ENCODE measurements around the gene SMIM27. TPM values are rescaled to one million over a fixed set of nuclear protein-coding genes. Genes with fewer than 3 reads are reported as not detected.

Gene SMIM27
- total and polyA plus RNA-seq, 2 of the 13 experiments (the other 11 are each of a cell fraction or from before 2014, with no cell fraction given), result 17.9 to 19.0 TPM

- TF ChIP-seq ZNF678 (CRISPR knock-in tag; IDR thresholded peaks at IDR 0.05) (peak; percentile 72; the same call in 1 of the 2 replicates), ZNF768 (CRISPR knock-in tag; IDR thresholded peaks at IDR 0.05) (peak; percentile 47; the same call in 1 of the 2 replicates), ZFP62 (CRISPR knock-in tag; IDR thresholded peaks at IDR 0.05) (no peak), TRIM22 (IDR thresholded peaks at IDR 0.05) (no peak), ZSCAN21 (CRISPR knock-in tag; IDR thresholded peaks at IDR 0.05; ENCODE audit: borderline replicate concordance) (peak; percentile 60), FOXK1 (CRISPR knock-in tag; IDR thresholded peaks at IDR 0.05; ENCODE audit: borderline replicate concordance, low read depth) (peak; percentile 60; the same call in 1 of the 2 replicates), EED (CRISPR knock-in tag; IDR thresholded peaks at IDR 0.05) (peak; percentile 84; the same call in 1 of the 2 replicates), KMT2B (CRISPR knock-in tag; IDR thresholded peaks at IDR 0.05) (peak; percentile 99), KDM2A (CRISPR knock-in tag; IDR thresholded peaks at IDR 0.05; ENCODE audit: borderline replicate concordance, low read depth) (peak; percentile 96), TCF12 (IDR thresholded peaks at IDR 0.05) (no peak), TCF12 (CRISPR knock-in tag; IDR thresholded peaks at IDR 0.05) (no peak), DPF2 (CRISPR knock-in tag; IDR thresholded peaks at IDR 0.05; ENCODE audit: borderline replicate concordance, low read depth) (no peak)
- TF ChIP-seq, protein P1, sequence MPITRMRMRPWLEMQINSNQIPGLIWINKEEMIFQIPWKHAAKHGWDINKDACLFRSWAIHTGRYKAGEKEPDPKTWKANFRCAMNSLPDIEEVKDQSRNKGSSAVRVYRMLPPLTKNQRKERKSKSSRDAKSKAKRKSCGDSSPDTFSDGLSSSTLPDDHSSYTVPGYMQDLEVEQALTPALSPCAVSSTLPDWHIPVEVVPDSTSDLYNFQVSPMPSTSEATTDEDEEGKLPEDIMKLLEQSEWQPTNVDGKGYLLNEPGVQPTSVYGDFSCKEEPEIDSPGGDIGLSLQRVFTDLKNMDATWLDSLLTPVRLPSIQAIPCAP (CRISPR knock-in tag; IDR thresholded peaks at IDR 0.05; ENCODE audit: low read depth), result no peak
- TF ChIP-seq, protein P2, sequence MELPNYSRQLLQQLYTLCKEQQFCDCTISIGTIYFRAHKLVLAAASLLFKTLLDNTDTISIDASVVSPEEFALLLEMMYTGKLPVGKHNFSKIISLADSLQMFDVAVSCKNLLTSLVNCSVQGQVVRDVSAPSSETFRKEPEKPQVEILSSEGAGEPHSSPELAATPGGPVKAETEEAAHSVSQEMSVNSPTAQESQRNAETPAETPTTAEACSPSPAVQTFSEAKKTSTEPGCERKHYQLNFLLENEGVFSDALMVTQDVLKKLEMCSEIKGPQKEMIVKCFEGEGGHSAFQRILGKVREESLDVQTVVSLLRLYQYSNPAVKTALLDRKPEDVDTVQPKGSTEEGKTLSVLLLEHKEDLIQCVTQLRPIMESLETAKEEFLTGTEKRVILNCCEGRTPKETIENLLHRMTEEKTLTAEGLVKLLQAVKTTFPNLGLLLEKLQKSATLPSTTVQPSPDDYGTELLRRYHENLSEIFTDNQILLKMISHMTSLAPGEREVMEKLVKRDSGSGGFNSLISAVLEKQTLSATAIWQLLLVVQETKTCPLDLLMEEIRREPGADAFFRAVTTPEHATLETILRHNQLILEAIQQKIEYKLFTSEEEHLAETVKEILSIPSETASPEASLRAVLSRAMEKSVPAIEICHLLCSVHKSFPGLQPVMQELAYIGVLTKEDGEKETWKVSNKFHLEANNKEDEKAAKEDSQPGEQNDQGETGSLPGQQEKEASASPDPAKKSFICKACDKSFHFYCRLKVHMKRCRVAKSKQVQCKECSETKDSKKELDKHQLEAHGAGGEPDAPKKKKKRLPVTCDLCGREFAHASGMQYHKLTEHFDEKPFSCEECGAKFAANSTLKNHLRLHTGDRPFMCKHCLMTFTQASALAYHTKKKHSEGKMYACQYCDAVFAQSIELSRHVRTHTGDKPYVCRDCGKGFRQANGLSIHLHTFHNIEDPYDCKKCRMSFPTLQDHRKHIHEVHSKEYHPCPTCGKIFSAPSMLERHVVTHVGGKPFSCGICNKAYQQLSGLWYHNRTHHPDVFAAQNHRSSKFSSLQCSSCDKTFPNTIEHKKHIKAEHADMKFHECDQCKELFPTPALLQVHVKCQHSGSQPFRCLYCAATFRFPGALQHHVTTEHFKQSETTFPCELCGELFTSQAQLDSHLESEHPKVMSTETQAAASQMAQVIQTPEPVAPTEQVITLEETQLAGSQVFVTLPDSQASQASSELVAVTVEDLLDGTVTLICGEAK (IDR thresholded peaks at IDR 0.05), result no peak
- TF ChIP-seq, protein P2 (CRISPR knock-in tag; IDR thresholded peaks at IDR 0.05), result peak; percentile 75; the same call in 1 of the 2 replicates
- TF ChIP-seq, protein P3, sequence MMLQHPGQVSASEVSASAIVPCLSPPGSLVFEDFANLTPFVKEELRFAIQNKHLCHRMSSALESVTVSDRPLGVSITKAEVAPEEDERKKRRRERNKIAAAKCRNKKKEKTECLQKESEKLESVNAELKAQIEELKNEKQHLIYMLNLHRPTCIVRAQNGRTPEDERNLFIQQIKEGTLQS (CRISPR knock-in tag; IDR thresholded peaks at IDR 0.05), result 0 out of 2 replicates have a peak, but pooled peaks have one; percentile 39
These were observed 20.9 kb downstream of the SMIM27 start, which contains the start of gene NDUFB6 (continued) for GRCh38 chr9:32572900-32573523.

Data from HepG2 (cell line).